Right ventricle myocardium inferior (tissue), 1 donor: ENCODE data around the gene PARVA. TPM values are rescaled to one million over a fixed set of nuclear protein-coding genes. Genes with fewer than 3 reads are reported as not detected.

Experiments
- ATAC-seq: fragments of 200-7000 bp; cut with Tn5 transposase; one replicate; pipeline ENCODE4 v1.9.1; 2020; ENCODE audit warnings: mild to moderate bottlenecking, moderate library complexity
- DNase-seq: peaks from one replicate; pipeline ENCODE4 v3.0.0; 2021; ENCODE audit errors: missing footprints
- intact Hi-C: fragments of 100-400 bp; cut with DNase I; formaldehyde crosslinking; loops from one replicate; pipeline ENCODE4 v1.11.0; 2022
- total RNA-seq: library from RNA; stranded (reverse); fragmentation: NEBNext Ultra II Directional; extraction: Animal tissue kit (Norgen Biotek cat#: 25700); gene quantifications from one replicate; pipeline ENCODE4 v1.2.1, GENCODE V29; 2021
- donor health status: DM: no; HTN: yes; CAD: no; lungs with severe emphysema.

Gene PARVA
- total RNA-seq, 1 donor from 2014 or later, result 65.3 TPM

DNA sequence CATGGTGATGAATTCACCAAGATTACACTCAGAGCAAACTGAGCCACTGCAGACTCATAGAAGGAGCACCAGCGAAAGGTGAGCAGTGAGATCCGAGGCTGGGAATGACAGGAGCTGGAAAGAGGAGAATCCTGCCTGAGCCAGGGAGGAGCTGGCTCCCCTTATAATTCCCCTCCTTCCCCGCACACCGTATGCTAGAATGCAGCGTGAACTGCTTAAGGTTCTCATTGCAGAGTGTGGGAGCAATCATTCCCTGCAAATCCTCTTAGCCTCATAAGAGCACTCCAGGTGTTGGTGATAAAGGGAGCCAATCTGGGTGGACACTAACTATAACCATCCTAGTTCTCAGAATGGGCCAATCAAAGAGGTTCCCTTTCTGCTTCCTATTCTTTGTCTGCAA is 169.3 kb downstream of the PARVA start:
- intact Hi-C loops, result no loop called here
- DNase-seq (no peak), ATAC-seq (no peak)

DNA sequence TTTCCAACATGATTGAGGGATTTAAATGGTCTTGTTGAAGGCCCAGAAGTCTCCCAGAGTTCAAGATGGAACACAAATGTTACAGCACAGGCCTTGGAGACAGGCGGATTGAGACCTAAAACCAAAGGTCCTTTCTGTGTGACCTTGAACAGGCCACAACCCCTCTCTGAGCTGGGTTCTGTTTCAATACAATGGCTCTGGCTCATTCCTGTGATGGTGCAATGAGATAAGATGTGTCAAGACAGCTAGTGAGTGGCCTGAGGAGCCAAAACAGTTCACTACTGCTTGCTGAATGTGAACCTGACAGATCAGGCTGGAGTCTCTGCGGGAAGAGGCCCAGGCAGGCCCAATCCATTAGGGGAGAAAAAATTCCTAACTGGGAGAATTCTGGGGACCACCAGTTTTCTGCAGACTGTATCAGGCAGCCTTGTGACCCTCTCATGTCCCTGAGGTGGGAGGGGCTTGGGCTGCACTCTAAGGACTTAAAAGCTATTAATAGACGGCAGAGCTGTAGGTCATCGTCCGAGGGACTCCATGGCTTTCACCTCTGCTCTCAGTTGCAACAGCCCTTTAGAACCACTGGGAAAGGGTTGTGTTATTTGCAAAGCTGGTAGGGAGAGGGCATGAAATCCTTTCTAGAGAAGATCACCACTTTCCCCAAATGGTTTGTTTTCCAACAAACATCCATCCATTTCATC is 170.7 kb downstream of the PARVA start:
- ATAC-seq, result no peak
- no peak for DNase-seq
- intact Hi-C loops, result no loop called here

DNA sequence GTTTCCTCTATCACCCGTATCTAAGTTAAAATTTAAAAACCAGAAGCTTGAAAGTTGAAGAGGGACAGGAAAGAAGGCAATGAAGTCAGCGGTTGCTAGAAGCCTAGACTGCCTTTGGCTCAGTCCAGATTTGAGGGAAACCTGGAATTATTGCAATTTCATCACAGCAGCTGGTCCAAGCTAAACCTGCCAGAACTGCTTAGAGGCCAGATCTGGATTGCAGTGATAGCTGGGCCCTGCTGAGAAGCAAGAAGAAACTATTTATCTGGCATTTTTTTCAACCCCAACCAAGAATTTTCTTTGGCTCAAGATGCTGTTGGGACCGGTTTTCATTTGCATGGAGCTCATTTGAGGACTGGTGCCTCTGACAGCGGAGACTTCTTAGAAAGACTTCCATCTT is 175.3 kb downstream of the PARVA start:
- no peak for DNase-seq
- peak; percentile 82 for ATAC-seq
- intact Hi-C loops, result no loop called here

DNA sequence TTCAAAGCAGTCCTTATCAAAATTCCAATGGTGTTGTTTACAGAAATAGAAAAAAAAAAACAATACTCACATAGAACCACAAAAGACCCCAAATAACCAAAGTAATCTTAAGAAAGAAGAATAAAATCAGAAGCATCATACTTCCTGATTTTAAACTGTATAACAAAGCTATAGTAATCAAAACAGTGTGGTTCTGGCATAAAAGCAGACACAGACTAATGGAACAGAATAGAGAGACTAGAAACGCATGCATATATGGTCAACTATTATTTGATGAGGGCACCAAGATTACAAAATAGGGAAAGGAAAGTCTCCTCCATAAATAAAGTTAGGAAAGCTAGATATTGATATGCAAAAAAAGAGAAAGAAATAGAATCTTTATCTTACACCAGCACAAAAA is 176.8 kb downstream of the PARVA start:
- ATAC-seq (no peak), DNase-seq (no peak)
- intact Hi-C loops, result no loop called here

DNA sequence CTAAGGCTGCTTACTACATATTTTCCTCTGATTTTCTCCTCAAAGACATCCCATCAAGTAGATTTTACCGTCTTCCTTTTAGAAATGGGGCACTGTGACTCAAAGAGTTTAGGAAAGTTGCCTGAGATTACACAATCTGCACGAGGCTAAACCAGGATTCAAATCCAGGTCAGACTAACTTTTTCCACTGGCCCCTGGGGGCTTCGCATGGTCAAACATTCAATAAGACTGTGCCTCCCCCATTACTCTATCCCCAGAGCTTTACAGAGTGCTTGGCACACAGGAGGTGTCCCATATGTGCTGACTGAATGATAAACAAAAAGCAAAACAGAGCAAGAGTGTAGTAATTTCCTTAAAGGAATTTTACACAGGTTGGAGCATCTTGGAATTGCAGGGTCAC is 178.8 kb downstream of the PARVA start:
- intact Hi-C loops, result loop anchor here (5.0 kb wide), 1 partner anchor 116 kb away; the partner anchor contains the start of gene TEAD1
- DNase-seq (no peak), ATAC-seq (peak; percentile 59)

DNA sequence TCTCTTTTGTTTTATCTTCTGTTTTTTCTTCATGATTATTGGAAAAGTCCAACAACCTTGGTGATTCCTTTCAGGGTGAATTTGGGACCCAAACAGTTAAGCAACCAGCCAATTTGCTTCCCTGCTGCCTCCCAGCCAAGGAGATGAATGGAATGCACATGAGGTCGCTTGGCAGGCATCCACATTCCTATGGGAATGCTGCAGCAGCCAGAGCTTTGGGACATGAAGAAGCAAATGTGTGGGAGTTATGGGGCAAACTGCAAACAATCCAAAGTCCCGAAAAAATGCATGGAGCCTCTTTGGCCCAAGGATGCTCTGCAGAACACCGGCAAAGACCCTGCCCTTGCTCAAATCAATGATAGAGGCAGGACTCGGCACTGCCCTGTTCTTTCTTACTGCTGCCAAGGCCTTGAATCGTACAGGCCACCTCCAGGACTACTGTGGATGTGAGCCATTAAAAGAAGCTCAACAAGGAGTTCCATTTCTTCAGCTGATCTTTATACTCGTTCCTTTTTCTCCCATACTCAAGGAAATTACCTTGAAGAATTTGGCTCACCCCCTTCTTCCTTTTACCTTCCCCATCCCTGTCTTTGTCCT is 179.5 kb downstream of the PARVA start:
- intact Hi-C loops, result loop anchor here (5.0 kb wide), 1 partner anchor 115 kb away; the partner anchor contains the start of gene TEAD1
- DNase-seq (peak; percentile 84), ATAC-seq (peak; percentile 72)

DNA sequence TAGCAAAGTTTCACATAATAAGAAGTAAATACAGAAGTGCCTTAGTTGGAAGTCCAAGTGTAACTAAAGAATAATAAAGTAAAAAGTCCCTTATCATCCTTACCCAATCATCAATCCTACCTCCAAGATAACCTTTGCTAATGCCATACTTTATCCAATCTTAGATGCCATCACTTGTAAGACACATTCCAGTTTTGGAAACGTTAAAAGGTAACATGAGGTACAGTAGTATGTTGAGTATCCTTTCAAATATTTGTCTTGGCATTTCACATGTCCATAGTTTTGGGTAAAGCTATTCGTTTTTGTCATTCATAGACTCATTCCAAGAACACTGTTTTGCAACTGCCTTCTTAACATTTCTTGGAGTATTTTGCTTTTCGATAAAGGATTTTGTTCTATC is 181.6 kb downstream of the PARVA start:
- no peak for ATAC-seq
- DNase-seq, result no peak
- intact Hi-C loops, result loop anchor here (5.0 kb wide), 1 partner anchor 113 kb away; the partner anchor contains the start of gene TEAD1

DNA sequence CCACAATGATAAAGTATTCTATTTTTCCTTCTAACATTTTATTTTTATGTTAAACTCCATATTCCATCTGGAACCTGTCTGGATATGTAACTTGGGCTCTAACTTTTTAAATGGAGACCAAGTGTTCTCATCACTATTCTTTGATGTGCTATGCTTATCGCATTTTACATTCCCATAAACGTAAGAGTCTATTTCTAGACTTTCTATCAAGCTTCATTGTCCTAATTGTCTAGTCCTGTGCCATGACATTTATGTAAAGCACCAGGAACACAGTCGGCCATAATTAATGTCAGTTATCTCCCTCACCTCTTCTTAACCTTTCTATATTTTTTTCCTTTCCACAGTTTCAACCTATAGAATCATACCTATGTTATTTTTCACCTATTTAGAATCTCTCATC is 183.0 kb downstream of the PARVA start:
- intact Hi-C loops, result no loop called here
- ATAC-seq (peak; percentile 34), DNase-seq (no peak)

DNA sequence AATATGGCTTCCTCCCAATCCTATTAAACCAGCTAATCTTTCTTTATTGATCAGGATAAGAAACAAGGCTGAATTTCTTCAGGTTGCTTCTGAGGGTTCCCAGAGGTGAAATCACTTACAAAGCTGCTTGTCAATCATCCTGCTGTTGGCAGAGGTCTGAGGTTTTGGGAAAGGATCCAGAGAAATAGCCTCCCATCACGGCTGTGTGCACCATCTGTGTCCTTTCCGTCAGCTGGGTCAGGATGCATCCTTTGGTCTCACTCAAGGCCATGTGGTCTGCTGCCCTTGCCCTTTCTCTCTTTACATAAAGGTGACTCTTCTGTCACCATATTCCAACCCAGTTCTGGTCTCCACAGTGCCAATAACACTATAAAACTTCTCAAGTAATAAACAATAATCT is 183.5 kb downstream of the PARVA start:
- ATAC-seq, result no peak
- intact Hi-C loops, result no loop called here
- DNase-seq, result no peak

DNA sequence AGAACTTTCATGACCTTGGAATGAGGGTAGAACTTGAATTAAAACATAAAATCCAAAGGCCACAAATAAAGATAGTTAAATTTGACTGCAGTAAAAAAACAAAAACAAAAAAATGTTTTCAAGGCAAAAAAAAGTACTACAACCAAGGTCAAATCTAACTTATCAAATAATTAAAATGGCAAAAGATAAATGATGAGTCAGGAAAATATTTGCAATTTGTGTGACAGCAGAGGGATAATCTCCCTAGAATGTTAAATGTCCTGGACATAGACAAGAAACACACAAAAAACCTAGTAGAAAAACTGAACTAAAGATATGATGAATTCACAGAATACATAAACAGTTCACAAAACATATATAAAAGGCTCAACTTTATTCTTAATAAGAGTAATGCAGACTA is 186.6 kb downstream of the PARVA start:
- intact Hi-C loops, result no loop called here
- DNase-seq, result no peak
- no peak for ATAC-seq

DNA sequence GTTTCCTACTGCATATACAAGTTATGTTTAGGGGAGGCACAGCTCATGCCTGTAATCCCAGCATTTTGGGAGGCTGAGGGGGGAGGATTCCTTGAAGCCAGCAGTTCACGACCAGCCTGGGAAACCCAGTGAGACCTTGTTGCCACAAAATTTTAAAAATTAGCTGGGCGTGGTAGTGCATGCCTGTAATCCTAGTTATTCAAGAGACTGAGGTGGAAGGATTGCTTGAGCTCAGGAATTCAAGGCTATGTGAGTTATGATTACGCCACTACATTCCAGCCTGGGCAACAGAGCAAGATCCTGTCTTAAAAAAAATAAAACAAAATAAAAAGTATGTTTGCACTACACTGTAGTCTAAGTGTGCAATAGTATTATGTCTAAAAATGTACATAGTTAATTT is 188.0 kb downstream of the PARVA start:
- intact Hi-C loops, result no loop called here
- DNase-seq (no peak), ATAC-seq (no peak)

DNA sequence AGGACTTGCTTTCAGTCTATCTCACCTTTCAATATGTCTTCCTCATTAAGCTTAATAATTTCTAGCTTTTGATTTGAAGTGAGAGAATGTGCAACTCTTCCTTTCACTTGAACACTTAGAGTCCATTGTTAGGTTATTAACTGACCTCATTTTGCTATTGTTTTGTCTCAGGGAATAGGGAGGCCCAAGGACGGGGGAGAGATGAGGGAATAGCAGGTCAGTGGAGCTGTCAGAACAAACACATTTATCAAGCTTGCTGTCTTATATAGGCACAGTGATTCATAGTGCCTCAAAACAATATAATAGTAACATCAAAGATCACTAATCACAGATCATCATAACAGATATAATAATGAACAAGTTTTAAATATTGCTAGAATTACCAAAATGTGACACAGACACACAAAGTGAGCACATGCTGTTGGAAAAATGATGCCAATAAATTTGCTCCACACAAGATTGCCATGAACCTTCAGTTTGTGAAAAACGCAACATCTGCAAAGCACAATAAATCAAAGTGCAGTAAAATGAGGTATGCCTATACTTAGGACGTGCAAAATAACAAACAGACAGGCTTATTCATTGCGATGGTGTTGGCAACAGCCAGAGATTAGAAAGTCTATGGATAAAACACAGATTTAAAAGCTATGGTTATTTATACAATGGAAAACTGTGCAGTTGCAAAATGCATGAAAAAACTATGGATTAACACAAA is 190.5 kb downstream of the PARVA start:
- DNase-seq (no peak), ATAC-seq (no peak)
- intact Hi-C loops, result no loop called here

DNA sequence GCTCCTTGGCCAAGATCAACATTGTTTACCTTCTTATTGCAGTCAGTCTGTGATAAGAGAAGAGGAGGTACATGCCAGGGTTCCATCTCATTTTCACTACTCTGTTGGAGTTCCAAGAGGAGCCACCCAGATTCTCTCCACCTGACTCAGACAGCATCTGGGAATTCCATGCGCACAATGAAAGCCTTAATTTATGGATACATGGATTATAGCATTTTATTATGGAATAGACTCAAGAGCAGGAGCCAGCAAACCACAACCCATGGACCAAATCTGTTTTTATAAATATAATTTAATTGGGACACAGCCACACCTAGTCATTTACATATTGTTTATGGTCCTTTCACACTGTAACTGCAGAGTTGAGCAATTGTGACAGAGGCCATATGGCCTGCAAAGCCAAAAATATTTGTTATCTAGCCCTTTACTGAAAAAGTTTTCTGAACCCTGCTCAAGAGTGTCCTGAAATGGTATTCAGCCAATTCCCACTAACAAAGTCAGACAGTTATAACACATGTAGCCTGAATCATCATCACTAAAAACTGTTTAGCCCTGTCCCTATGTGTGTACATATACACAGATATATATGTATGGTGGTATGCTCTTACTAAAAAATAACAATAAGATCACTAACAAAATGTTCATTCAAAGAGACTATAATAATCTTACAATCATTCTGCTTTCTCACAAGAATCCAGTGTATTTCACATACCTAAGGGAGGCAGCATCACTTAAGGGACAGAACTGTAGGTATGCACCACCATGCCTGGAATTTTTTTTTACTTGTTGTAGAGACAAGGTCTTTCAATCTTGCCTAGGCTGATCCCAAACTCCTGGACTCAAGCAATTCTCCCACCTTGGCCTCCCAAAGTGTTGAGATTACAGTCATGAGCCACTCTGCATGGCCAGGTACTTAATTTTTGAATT is 192.4 kb downstream of the PARVA start:
- no peak for DNase-seq
- no peak for ATAC-seq
- intact Hi-C loops, result no loop called here

DNA sequence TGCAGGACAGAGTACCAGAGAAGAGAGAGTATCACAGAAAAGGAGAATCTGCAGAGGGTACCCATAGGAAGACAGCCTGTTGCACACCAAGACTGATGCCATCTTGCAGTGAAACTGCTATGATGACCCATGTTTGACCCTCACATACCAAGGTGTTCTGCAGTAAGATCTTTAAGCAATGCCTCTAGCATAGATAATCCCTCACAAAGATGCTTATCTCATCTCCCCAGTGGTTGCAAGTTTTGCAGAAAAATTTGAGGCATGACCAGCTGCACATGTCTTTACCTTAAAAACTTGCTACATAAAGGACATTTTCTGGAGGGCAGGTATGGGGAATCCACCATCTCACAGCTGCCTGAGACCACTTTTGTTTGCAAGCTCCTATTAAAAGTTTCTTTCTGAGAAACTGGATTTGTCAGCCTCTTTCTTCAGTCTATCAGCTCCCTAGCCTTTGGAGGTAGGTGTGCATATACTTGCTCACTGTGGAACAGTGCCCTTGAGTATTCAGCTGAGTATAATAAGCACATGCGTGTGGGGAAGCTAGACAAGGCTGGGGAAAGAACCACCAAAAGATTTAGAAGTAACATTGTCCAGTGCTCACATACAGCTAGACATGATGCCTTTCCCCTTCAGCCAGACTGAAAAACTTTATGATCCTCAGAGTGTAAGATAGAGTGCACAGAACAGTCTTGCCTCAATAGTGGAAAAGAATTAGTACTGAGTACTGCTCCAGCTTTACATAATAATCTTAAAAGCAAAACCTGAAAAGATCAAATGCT is 196.5 kb downstream of the PARVA start:
- intact Hi-C loops, result no loop called here
- ATAC-seq (no peak), DNase-seq (no peak)

DNA sequence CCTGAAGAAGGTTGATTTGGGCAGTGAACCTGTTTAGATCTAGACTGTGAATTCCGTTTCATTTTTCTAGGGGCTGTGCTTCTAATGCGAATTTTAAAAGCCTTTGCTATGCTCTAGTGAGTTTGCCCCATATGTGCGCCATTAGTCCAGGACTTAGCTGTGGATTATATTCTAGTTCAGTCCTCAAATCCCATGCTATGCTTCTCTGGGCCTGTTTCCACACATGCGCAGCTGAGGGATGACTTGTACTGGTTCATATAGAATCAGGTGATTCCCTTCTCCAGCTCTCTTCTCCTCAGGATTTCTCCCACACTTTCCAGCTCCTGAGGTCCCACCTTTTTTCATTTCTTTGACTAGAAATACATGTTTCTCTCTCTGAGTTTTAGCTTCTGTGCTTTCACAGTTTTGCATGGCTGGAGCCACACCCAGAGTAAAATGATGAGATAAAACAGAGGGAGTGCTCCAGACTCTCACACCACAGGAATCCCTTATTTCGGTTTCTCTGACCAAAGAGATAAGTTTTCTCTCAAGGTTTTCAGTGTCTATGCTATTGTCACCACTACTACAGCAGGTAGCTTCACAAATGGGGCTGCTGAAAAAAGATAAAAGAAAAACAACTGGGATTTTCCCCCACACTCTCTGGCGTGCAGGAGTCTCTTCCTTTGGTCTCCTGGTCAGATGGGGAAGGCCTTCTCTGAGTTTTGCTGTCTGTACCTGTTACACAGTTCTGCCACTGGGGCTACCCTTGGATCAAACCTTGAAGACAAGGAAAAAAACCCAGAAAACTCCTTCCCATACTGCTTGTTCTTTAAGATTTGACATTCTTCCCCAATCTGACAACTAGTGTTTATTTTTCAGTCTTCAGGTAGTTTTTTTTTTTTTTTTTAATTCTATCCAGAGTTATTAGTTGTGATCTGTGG is 200.6 kb downstream of the PARVA start:
- ATAC-seq (no peak), DNase-seq (no peak)

DNA sequence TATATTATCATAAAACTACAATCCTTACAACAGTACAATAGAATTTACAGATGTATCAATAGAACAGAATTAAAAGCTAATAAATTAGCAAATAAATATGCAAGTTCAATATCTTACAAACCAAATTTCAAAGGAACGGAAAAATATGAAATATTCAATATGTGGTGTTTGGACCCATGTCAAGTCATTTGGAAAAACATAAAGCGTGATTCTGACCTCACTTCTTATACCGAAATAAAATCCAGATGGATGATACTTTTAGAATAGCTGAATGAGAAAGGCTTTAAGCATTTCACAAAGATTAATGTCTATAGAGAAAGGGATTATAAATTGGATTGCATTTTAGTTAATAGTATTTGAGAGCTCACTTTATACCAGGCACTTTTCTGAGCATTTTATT is 204.0 kb downstream of the PARVA start:
- intact Hi-C loops, result no loop called here
- DNase-seq (no peak), ATAC-seq (no peak)

More for the DNA sequence above, 200.6 kb downstream of the PARVA start:
- intact Hi-C loops, result no loop called here

DNA sequence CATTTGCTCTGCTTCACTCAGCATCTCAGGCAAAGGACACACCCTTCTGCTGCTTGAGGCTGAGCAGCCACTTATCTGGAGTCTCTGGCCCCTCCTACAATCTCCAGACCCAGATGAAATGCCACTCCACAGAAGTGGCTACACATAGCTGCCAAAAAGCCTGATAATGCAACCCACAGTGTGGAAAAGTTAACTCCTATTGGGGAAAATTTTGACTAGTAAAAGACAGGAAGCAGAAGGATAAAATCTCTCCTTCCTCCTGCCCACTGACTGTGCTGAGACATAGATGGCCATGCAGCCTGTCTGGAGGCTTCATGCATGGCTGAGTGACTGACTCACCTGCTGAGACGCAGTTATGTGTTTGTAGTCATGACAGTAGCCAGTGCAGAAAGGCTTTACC is 204.6 kb downstream of the PARVA start:
- ATAC-seq (no peak), DNase-seq (no peak)
- intact Hi-C loops, result no loop called here
